Fibroblast of lung (primary cell): ENCODE measurements around the gene GPC5. TPM values are rescaled to one million over a fixed set of nuclear protein-coding genes. Genes with fewer than 3 reads are reported as not detected.

Experiments
- DNase-seq, 2 donors: peaks; one replicate each; pipeline versions ENCODE4 v3.0.0 to v3.0.0-alpha.2; 2010; ENCODE audit warnings: low read depth in 2 of 2
- H2AFZ ChIP-seq: 2 replicates; pipeline ENCODE4 v1.5.1; 2012; ENCODE audit warnings: low read length, control low read depth, inconsistent platforms
- H3K27ac ChIP-seq: 2 replicates; pipeline ENCODE4 v1.5.1; 2011; ENCODE audit warnings: low read length, control low read depth; ENCODE audit not compliant: insufficient read depth
- H3K27me3 ChIP-seq: 2 replicates; pipeline ENCODE4 v1.5.1; 2011; ENCODE audit warnings: mild to moderate bottlenecking, low read length; ENCODE audit not compliant: control insufficient read depth, insufficient read depth
- H3K36me3 ChIP-seq: 2 replicates; pipeline ENCODE4 v1.5.1; 2011; ENCODE audit warnings: low read length; ENCODE audit not compliant: control insufficient read depth, insufficient read depth
- H3K4me1 ChIP-seq: 2 replicates; pipeline ENCODE4 v1.5.1; 2011; ENCODE audit warnings: low read length; ENCODE audit not compliant: control insufficient read depth, insufficient read depth; ENCODE audit errors: extremely low read depth
- H3K4me2 ChIP-seq: 2 replicates; pipeline ENCODE4 v1.5.1; 2011; ENCODE audit warnings: low read length, control low read depth; ENCODE audit not compliant: insufficient read depth; ENCODE audit errors: extremely low read depth
- H3K4me3 ChIP-seq, 4 experiments: fragments of 200-600 bp in 1 of 4; sonication (generic) in 1 of 4; replicated peaks in 1 of 4; 2 replicates each; pipeline ENCODE4 v1.5.1; 2011 to 2016; ENCODE audit warnings: low read length in 4 of 4, low read depth in 3 of 4, mild to moderate bottlenecking in 3 of 4, control low read depth in 2 of 4, inconsistent platforms in 1 of 4, mixed read lengths in 1 of 4; ENCODE audit not compliant: insufficient read depth in 1 of 4; ENCODE audit errors: control extremely low read depth in 1 of 4
- H3K79me2 ChIP-seq: 2 replicates; pipeline ENCODE4 v1.5.1; 2012; ENCODE audit warnings: mild to moderate bottlenecking, low read length, inconsistent platforms; ENCODE audit not compliant: control insufficient read depth, insufficient read depth
- H3K9ac ChIP-seq: 2 replicates; pipeline ENCODE4 v1.5.1; 2011; ENCODE audit warnings: mild to moderate bottlenecking, low read length, control low read depth; ENCODE audit not compliant: insufficient read depth
- H3K9me3 ChIP-seq: 2 replicates; pipeline ENCODE4 v1.5.1; 2012; ENCODE audit warnings: low read depth, low read length; ENCODE audit not compliant: control insufficient read depth, insufficient read depth
- H4K20me1 ChIP-seq: 2 replicates; pipeline ENCODE4 v1.5.1; 2011; ENCODE audit warnings: low read length; ENCODE audit not compliant: control insufficient read depth, insufficient read depth; ENCODE audit errors: extremely low read depth
- CTCF ChIP-seq, 2 donors: IDR thresholded peaks in 1 of 2; conservative IDR thresholded peaks in 1 of 2; 1 replicate in 1 of 2; 2 replicates in 1 of 2; pipeline ENCODE4 v1.5.1; 2011 to 2012; ENCODE audit warnings: low read length in 2 of 2, control low read depth in 1 of 2, inconsistent platforms in 1 of 2, low read depth in 1 of 2, mild to moderate bottlenecking in 1 of 2
- EZH2 ChIP-seq: IDR thresholded peaks from 2 replicates; pipeline ENCODE4 v1.5.1; 2012; ENCODE audit warnings: low read length, control low read depth, mild to moderate bottlenecking; ENCODE audit errors: missing control alignments
- polyA plus RNA-seq, 2 donors: library from polyadenylated mRNA; depleted of rRNA in 1 of 2; stranded (reverse) in 1 of 2; unstranded in 1 of 2; fragments of >200 nt; gene quantifications; 2 replicates each; pipeline ENCODE4 v1.2.1, GENCODE V29; 2011 to 2012; ENCODE audit warnings: missing spikeins in 1 of 2
- total RNA-seq: library from RNA; depleted of rRNA; stranded (reverse); fragments of >200 nt; gene quantifications from 2 replicates; pipeline ENCODE4 v1.2.1, GENCODE V29; 2014

GPC5 gene
- total and polyA plus RNA-seq, 2 donors (not counting 1 experiment from before 2014, with no cell fraction given) = 0.17 TPM; not detected in 1

- DNase-seq = no peak
- Histone ChIP-seq H3K27ac (no peak overlapping the region), H3K9me3 (no peaks in the 10 kb centered on the region), H3K79me2 (no peaks in the 10 kb centered on the region), H3K36me3 (no peaks in the 10 kb centered on the region), H4K20me1 (no peaks in the 10 kb centered on the region), H3K4me1 (no peaks in the 10 kb centered on the region), H3K9ac (no peak overlapping the region), H3K4me3 (no peak overlapping the region), H2AFZ (no peak overlapping the region), H3K27me3 (no peaks in the 10 kb centered on the region), H3K4me2 (no peak overlapping the region)
- TF ChIP-seq CTCF (conservative IDR thresholded peaks at IDR 0.05 in 1 of 2, IDR thresholded peaks at IDR 0.05 in 1 of 2; ENCODE audit: low read depth in 1 of 2, low read length in 2 of 2) (no peak), EZH2 (no peak)
These were observed 1177.4 kb downstream of the GPC5 start for GRCh38 chr13:92575777-92576176.

- Histone ChIP-seq H3K4me3 (no peak overlapping the region), H3K27me3 (no peaks in the 10 kb centered on the region), H3K79me2 (no peaks in the 10 kb centered on the region), H3K9ac (no peak overlapping the region), H3K27ac (no peak overlapping the region), H3K9me3 (no peaks in the 10 kb centered on the region), H2AFZ (no peak overlapping the region), H3K4me2 (no peak overlapping the region), H4K20me1 (no peaks in the 10 kb centered on the region), H3K36me3 (no peaks in the 10 kb centered on the region), H3K4me1 (no peaks in the 10 kb centered on the region)
- TF ChIP-seq CTCF (conservative IDR thresholded peaks at IDR 0.05 in 1 of 2, IDR thresholded peaks at IDR 0.05 in 1 of 2; ENCODE audit: low read depth in 1 of 2, low read length in 2 of 2) (no peak), EZH2 (no peak)
- DNase-seq = no peak
These were observed 1179.9 kb downstream of the GPC5 start for GRCh38 chr13:92578358-92578757.

GRCh38 chr13:92589955-92590354, 1191.5 kb downstream of the GPC5 start:
- Histone ChIP-seq H3K4me1 (no peaks in the 10 kb centered on the region), H3K27me3 (no peaks in the 10 kb centered on the region), H2AFZ (no peak overlapping the region), H3K79me2 (no peaks in the 10 kb centered on the region), H3K9me3 (no peaks in the 10 kb centered on the region), H3K27ac (no peak overlapping the region), H3K4me2 (no peak overlapping the region), H4K20me1 (no peaks in the 10 kb centered on the region), H3K36me3 (no peaks in the 10 kb centered on the region), H3K4me3 (no peak overlapping the region), H3K9ac (no peak overlapping the region)
- DNase-seq = no peak
- TF ChIP-seq EZH2 (no peak), CTCF (conservative IDR thresholded peaks at IDR 0.05 in 1 of 2, IDR thresholded peaks at IDR 0.05 in 1 of 2; ENCODE audit: low read depth in 1 of 2, low read length in 2 of 2) (no peak)
